ENCODE results near the gene SNRPA.

SNRPA gene

GRCh38 chr19:40777645-40777936 lies 26.6 kb downstream of the SNRPA start:
- Histone ChIP-seq H3K9me3 (ENCODE audit: insufficient read depth, low read length) (no peaks in the 10 kb centered on the region), H4K20me1 (ENCODE audit: insufficient read depth, low read length) (no peaks in the 10 kb centered on the region), H3K27me3 (ENCODE audit: low read depth, low read length) (no peaks in the 10 kb centered on the region), H3K79me2 (ENCODE audit: low read length) (0 out of 2 replicates have a peak, but pooled peaks cover 3% of the 10 kb centered on the region), H3K4me1 (ENCODE audit: low read length) (peaks cover 27% of the 10 kb centered on the region), H3K9ac (ENCODE audit: low read length) (peak overlapping the region; percentile 99), H3K4me2 (ENCODE audit: low read length) (peak overlapping the region; percentile 93), H3K27ac (ENCODE audit: low read length) (peak overlapping the region; percentile 96), H3K4me3 (ENCODE audit: low read length) (peak overlapping the region; percentile 84), H3K36me3 (replicated peaks; ENCODE audit: low read depth, low read length) (peaks cover 3% of the 10 kb centered on the region), H2AFZ (ENCODE audit: low read depth, low read length) (no peak overlapping the region)
- no peak for TF ChIP-seq CTCF (IDR thresholded peaks at IDR 0.05; ENCODE audit: low read depth, low read length)
- TF ChIP-seq EZH2phosphoT487 (IDR thresholded peaks at IDR 0.05; ENCODE audit: low read depth) = no peak

- Histone ChIP-seq H3K27ac (ENCODE audit: low read length) (peak within 1 kb of the TSS; percentile 96), H4K20me1 (ENCODE audit: insufficient read depth, low read length) (no peaks in the 10 kb centered on the region), H3K4me1 (ENCODE audit: low read length) (peaks cover 27% of the 10 kb centered on the region), H3K27me3 (ENCODE audit: low read depth, low read length) (no peaks in the 10 kb centered on the region), H3K79me2 (ENCODE audit: low read length) (0 out of 2 replicates have a peak, but pooled peaks cover 3% of the 10 kb centered on the region), H3K9ac (ENCODE audit: low read length) (peak within 1 kb of the TSS; percentile 99), H2AFZ (ENCODE audit: low read depth, low read length) (peak within 1 kb of the TSS; percentile 33; the same call in 1 of the 2 replicates), H3K9me3 (ENCODE audit: insufficient read depth, low read length) (no peaks in the 10 kb centered on the region), H3K36me3 (replicated peaks; ENCODE audit: low read depth, low read length) (peaks cover 3% of the 10 kb centered on the region), H3K4me2 (ENCODE audit: low read length) (peak within 1 kb of the TSS; percentile 93), H3K4me3 (ENCODE audit: low read length) (peak within 1 kb of the TSS; percentile 84)
- no peak for TF ChIP-seq CTCF (IDR thresholded peaks at IDR 0.05; ENCODE audit: low read depth, low read length)
Measured at GRCh38 chr19:40777937-40778705, 27.1 kb downstream of the SNRPA start, which contains the start of gene RAB4B. TSS of gene RAB4B (plus strand) at chr19:40778247. CDS start at chr19:40778376, 129 bp downstream.

GRCh38 chr19:40778706-40779284 lies 27.8 kb downstream of the SNRPA start:
- H3K4me2 ChIP-seq (ENCODE audit: low read length) = peak overlapping the region; percentile 77
- no peak overlapping the region for H2AFZ ChIP-seq (ENCODE audit: low read depth, low read length)
- H3K36me3 ChIP-seq (replicated peaks; ENCODE audit: low read depth, low read length) = peaks cover 3% of the 10 kb centered on the region
- no peaks in the 10 kb centered on the region for H4K20me1 ChIP-seq (ENCODE audit: insufficient read depth, low read length)
- no peaks in the 10 kb centered on the region for H3K9me3 ChIP-seq (ENCODE audit: insufficient read depth, low read length)
- 0 out of 2 replicates have a peak, but pooled peaks cover 3% of the 10 kb centered on the region for H3K79me2 ChIP-seq (ENCODE audit: low read length)
- H3K27me3 ChIP-seq (ENCODE audit: low read depth, low read length) = no peaks in the 10 kb centered on the region
- H3K4me3 ChIP-seq (ENCODE audit: low read length) = peak overlapping the region; percentile 83
- H3K9ac ChIP-seq (ENCODE audit: low read length) = peak overlapping the region; percentile 73
- peak overlapping the region; percentile 96 for H3K27ac ChIP-seq (ENCODE audit: low read length)
- TF ChIP-seq CTCF (IDR thresholded peaks at IDR 0.05; ENCODE audit: low read depth, low read length) = no peak
- no peak for TF ChIP-seq EZH2phosphoT487 (IDR thresholded peaks at IDR 0.05; ENCODE audit: low read depth)
- peaks cover 27% of the 10 kb centered on the region for H3K4me1 ChIP-seq (ENCODE audit: low read length)

- Histone ChIP-seq H2AFZ (ENCODE audit: low read depth, low read length) (no peak overlapping the region), H3K4me1 (ENCODE audit: low read length) (peaks cover 19% of the 10 kb centered on the region), H3K27me3 (ENCODE audit: low read depth, low read length) (no peaks in the 10 kb centered on the region), H4K20me1 (ENCODE audit: insufficient read depth, low read length) (no peaks in the 10 kb centered on the region), H3K4me3 (ENCODE audit: low read length) (no peak overlapping the region), H3K27ac (ENCODE audit: low read length) (no peak overlapping the region), H3K9ac (ENCODE audit: low read length) (no peak overlapping the region), H3K36me3 (replicated peaks; ENCODE audit: low read depth, low read length) (peaks cover 3% of the 10 kb centered on the region), H3K9me3 (ENCODE audit: insufficient read depth, low read length) (no peaks in the 10 kb centered on the region), H3K4me2 (ENCODE audit: low read length) (no peak overlapping the region), H3K79me2 (ENCODE audit: low read length) (0 out of 2 replicates have a peak, but pooled peaks cover 3% of the 10 kb centered on the region)
- TF ChIP-seq EZH2phosphoT487 (IDR thresholded peaks at IDR 0.05; ENCODE audit: low read depth) (no peak), CTCF (IDR thresholded peaks at IDR 0.05; ENCODE audit: low read depth, low read length) (no peak)
Measured at GRCh38 chr19:40780582-40780981, 29.6 kb downstream of the SNRPA start.

All from OCI-LY3 (cell line).